LNCAP (cell line): ENCODE data around the gene PPME1.
A peak's percentile ranks its signal among the peaks of the same experiment; 100 is the strongest.

Experiments used
- TF ChIP-seq, protein P1 (sequence below): fragments of 450-650 bp; IDR thresholded peaks from 2 replicates; pipeline ENCODE4 v1.5.1; 2017; ENCODE audit warnings: mild to moderate bottlenecking

Gene PPME1

DNA sequence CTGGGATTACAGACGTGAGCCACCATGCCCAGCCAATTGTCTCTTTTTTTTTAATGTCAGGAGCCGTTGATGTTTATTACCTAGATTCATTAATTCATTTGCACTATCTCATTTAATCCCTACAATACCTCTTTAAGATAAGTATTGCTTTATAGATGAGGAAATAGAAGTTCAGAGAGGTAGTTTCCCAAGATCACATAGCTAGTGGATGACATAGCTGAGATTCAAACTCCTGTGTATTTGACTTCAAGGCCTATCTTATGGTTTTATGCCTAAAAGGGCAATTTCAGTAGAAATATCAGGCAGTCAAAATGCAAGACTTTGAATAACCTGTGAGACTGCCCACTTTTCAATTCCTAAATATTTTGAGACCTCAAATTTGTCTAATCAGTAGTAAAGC is 66.5 kb downstream of the PPME1 start:
- TF ChIP-seq, protein P1, sequence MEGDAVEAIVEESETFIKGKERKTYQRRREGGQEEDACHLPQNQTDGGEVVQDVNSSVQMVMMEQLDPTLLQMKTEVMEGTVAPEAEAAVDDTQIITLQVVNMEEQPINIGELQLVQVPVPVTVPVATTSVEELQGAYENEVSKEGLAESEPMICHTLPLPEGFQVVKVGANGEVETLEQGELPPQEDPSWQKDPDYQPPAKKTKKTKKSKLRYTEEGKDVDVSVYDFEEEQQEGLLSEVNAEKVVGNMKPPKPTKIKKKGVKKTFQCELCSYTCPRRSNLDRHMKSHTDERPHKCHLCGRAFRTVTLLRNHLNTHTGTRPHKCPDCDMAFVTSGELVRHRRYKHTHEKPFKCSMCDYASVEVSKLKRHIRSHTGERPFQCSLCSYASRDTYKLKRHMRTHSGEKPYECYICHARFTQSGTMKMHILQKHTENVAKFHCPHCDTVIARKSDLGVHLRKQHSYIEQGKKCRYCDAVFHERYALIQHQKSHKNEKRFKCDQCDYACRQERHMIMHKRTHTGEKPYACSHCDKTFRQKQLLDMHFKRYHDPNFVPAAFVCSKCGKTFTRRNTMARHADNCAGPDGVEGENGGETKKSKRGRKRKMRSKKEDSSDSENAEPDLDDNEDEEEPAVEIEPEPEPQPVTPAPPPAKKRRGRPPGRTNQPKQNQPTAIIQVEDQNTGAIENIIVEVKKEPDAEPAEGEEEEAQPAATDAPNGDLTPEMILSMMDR = no peak

DNA sequence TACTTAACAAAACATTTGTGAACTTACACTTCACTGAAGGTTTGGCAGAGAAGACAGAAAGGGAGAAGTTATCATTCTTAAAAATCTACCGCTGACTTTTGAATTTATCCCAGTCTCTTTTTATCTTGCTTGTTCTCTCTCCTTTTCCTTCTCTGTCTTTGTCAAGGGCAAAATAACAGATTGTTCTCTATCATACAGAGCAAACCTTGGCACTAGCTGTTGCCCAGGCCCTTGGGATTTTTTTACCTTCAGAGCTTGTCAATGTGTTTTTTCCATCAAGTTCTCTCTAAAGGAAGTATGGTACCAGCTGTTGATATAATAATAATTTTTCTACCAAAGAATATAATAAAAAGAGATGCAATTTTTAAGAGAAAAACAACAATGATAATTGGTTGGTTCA is 67.2 kb downstream of the PPME1 start:
- TF ChIP-seq, protein P1 = no peak

DNA sequence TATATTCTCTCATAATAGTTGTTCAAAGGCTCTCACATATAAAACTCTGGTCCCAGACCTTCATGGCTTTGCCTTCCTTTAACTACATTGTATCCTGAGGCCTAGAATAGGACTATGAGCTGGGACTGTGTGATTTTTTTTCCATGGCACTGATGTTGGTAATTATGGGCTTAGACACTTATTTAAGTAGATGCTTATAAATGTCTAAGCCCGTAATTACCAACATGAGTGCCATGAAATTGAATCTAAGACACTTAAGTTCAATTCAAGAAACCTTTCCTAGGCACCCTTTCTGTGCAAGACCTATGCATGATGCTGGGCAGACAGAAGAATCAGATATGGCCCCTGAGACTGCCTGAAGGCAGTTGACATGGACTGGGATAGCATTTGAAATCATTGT is 77.4 kb downstream of the PPME1 start:
- TF ChIP-seq, protein P1 = no peak

DNA sequence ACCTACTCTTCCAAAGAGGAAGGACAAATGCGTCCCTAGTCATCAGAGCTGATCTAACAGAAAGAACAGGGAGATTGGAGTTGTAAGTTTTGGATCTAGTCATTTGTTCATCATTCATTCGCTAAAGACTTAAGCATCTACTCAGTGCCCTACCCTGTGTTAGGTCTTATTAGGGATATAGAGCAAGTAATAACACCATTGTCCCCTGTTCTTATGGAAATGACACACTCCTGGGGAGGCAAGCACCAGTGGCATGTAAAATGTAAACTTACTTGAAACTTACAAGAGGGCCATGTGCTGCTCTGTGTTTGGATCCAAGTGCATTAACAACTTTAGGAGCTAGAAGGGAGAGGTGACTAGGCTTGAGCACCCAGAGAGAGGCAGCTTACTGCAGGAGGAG is 78.4 kb downstream of the PPME1 start:
- TF ChIP-seq, protein P1 = no peak

DNA sequence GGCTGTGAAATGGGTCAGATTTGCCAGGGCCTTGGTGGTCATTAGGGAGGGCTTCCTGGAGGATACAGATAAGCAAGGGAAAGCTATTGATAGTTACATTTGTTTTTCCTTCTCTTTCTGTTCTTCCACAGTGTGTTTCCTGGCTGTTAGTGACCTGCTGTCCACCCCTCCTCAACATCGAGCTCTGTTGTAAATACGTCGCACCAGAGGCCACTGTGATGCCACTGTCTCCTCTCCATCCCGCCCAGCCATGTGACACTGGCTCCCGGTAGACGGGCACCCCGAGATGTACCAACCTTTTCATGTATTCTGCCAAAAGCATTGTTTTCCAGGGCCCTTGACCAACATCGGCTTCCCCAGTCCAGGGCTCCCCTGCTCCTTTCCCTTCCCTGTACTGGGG is 82.3 kb downstream of the PPME1 start:
- TF ChIP-seq, protein P1 = no peak

DNA sequence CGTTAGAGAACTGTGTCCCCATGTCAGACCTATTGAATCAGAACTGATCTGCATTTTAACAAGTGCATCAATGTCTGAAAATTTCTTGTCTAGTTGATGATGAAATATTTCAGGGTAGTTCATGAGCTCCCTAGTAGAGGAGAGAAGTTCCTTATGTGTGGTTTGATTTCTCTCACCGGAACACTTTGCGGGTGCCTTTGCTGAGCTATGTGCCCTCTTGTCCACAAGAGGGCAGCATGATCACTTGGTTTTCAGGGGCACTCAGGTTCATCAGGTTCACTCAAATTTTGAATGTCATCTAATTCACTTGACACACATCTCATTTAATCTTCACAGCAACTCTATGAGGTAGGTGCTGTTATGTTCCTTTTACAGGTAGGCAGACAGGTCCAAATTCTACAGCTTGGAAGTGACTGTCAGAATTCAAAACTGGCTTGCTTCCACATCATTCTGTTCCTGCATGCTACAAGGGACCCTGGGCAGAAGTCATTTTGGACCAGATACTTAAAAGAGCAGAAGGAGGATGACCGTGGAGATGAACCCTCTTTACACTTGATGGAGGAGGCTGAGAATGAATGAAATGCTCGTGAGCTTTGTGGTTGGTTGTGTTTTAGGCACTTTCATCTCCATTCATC is 84.8 kb downstream of the PPME1 start:
- TF ChIP-seq, protein P1 = peak; percentile 89

DNA sequence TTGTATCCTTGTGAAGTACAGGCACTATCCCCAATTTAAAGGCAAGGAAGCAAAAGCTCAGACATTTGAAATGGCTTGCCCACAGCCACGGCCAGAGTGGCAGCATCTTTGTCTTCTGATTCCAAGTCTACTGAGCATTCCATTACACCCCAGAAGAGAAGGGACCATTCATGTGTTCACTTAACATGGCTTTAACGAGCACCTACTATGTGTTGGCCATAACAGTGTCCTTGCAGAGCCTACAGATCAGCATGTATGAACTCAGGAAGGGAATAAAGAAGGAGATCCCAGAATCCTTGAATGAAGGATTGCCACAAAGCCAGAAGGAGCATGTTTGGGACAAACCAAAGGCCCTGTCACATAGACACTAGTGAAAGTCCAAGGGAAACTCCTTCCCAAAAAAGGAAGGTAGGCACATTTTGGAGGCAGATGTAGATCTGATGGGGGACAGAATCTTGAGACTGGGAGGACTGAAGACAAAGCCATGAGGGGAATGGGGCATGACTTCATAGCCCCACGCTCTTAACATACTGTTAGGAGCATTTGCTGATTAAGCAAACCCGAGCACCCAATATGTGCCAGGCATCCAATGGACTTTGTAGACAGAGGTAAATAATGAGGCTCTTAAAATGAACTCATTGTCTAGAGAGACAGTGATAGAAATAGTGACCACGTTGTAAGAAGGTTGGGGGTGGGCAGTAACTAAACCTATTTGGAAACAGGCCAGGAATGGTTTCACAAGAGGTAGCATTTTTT is 85.5 kb downstream of the PPME1 start:
- TF ChIP-seq, protein P1 = no peak
